Kasumi-1 (cell line): ENCODE measurements around the gene MRPS6.

ENCODE experiments used
- DNase-seq, 2 experiments: peaks; one replicate each; lab custom pipeline; 2025; lab: John Stamatoyannopoulos, UW

MRPS6 gene

GRCh38 chr21:34180826-34181359 lies 107.5 kb downstream of the MRPS6 start:
- DNase-seq = no peak

DNA sequence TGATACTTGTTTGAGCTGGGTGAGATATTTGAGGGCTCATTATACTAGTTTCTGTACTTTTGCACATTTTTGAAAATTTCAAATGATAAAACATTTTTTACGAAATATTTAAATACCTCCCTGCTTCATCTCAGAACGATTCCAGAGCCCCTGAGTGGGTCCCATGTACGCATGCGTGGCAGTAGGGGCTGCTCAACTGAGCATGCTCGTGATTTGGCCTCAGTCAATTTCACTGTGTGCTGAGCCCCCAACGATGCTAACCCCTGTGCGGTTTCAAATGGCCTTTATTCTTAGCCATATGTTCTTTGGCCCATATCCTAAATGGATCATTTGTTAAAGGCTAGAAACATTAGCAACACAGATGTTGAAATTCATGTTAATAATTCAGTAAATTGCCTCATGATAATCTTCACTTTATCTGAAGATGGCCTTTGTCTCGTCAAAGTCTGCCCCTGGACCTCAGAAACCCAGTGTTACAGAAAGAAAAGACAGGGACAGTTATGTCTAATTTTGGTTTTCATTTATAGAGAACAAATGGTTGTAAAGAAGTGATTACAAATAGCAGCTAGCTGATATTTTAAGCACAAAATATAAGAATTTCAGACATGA lies 108.2 kb downstream of the MRPS6 start:
- DNase-seq = no peak

- DNase-seq = no peak
Measured at GRCh38 chr21:34182436-34182835, 109.1 kb downstream of the MRPS6 start.

DNA sequence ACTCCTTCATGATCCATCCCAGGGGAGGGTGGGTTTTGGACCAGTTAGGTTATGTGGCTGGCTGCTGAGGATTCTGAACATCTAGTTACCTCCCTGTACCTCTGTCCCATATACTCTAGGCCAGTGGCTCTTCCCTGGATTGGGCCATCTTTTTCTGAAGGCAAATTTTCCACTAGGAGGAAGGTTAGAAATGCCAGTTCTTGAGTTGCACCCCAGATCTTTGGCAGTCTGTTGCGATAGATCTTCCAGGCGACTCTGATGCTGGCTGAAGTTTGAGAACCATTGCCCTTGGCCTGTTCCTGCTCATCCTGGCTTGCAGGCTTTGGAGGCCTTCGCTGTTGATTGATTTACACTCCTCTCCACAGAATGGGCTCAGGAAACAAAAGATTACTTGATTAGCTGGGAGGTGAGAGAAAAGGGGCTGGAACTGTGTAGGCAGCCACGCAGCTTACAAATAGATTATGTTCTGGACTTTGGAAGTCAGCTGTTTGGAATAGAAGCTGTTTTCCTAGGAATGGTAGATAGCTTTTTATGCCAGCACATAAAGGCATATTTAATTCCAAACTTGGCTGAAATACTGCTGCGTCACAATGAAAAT lies 110.1 kb downstream of the MRPS6 start:
- no peak for DNase-seq

GRCh38 chr21:34184232-34184631 lies 110.9 kb downstream of the MRPS6 start:
- DNase-seq = no peak

GRCh38 chr21:34185026-34185750 lies 111.8 kb downstream of the MRPS6 start:
- DNase-seq = no peak

DNA sequence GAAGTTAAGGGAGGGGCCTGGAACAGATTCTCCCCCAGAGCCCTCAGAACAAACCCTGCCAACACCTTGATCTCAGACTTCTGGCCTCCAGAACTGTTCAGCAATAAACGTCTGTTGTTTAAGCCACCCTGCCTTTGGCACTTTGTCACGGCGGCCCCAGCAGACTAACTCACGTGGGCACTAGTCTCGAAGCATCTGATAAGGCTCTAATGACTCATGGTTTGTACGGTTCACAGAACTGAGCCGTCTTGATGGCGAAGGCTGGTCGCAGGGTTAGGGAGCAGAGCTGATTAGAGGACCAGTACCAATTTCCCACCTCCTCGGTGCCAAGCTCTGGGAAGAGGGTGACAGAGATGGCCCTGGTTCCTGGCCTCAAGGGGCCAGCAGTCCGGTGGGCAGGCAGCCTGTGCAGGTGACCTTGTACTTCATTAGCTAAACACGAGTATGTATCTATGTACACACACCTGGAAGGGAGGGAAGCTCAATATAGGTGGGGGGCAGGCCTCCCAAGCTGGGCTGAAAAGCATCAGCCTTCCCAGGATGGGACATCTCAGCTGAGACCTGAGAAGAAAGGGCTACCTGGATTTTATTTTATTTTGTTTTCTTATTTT lies 112.8 kb downstream of the MRPS6 start:
- no peak for DNase-seq

GRCh38 chr21:34187935-34188334 lies 114.6 kb downstream of the MRPS6 start:
- DNase-seq = no peak

GRCh38 chr21:34189506-34189905 lies 116.1 kb downstream of the MRPS6 start:
- DNase-seq = peak; percentile 56 to 61

DNA sequence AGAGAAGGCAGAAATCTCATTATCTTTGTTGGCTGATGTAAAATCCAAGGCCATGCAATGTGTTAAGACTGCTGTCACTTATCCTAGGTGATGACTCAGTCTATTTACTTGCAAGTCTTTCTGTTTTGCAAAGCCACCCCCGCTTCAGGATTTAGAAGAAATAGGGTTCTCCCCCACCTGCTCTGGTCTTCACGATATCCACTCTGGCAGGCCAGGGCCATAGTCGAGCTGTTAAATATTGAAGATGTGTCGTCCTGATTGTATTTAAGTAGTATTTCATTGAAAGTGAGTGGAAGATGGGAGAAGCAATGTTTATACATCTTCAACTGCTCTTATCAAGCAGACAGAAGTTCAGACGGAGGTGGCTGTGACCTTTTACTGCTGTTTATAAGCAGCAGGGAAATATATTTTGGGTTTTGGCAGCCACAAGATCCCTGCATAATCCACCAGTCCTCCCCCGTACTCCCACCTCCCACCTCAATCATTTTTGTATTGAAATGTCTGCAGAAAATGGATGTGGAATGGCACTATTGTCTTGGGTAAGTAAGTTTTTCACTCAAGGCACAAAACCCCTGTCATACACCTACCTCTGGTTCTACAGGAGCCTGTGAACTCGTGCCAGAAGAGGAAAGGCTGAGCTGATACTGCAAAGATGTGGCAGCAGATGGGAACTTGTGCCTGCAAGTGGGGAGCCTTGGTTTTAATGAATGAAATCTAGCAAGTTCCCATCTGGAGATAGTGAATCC lies 117.4 kb downstream of the MRPS6 start:
- DNase-seq = no peak

DNA sequence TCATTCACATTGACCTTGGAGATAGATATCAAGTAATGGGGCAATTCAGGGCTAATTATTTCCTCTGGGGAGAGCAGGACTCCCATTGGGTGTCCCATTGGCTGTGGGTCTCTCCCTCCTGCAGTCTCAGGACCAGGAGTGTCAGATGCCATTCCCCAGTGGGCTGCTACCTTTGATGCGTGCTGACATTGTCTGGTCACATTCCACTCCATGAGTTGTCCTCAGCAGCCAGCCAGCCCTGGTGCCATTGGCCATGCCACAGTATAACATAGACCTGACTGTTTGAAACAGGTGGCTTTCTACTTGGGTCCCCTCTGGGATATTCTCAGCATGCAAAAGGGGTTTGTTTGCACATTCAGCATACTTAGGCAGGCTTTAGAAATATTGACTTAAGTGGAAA lies 118.5 kb downstream of the MRPS6 start:
- DNase-seq = no peak
